ENCODE measurements around the gene RPS19.
"Not testable (repeated sequence)": the region's sequence is repeated elsewhere in the genome, so short reads cannot be mapped to it uniquely, and the experiment has no call there.

The RPS19 gene

DNA sequence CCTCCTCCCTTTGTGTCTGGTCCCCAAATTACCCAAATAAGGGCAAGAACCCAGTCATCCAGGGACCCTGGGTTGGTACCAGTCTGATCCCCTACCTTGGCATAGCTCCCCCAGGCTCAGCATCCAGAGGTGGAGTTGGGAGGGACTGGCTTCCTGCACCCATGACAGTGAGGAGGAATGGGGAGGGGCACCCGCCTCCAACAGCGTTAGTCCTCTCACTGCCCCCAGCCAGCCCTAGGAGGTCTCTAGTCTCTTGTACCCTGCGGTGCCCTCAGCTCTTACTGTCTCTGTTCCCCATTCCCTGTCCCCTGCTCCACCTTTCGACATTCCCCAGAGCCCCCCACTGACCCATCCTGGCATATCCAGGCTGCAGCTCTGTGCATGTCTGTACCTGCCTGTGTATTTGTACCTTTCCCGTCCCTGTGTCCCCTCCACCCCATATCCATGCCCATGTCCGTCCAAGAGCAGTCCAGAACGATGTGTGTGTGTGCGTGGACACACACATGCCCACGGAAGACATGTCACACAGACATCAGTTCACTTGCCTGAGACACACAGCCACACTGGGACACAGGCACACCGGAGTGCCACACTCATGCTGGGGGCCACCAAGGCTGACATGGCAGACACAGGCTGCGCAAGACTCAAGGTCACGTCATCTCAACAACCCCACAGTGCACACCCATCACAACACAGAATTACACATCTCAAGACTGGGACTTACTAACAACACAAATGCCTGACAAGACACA lies 50.4 kb downstream of the RPS19 start:
- H3K27ac ChIP-seq (ENCODE audit: low read depth, low read length), result no peak overlapping the region

GRCh38 chr19:41910992-41911888 lies 51.2 kb downstream of the RPS19 start:
- Histone ChIP-seq H3K36me3 (ENCODE audit: insufficient read depth, low read length) (no peaks in the 10 kb centered on the region), H3K4me1 (ENCODE audit: control insufficient read depth, insufficient read depth, low read length, unreplicated experiment) (no peaks in the 10 kb centered on the region), H3K79me2 (ENCODE audit: control insufficient read depth, insufficient read depth, low read length, unreplicated experiment) (no peaks in the 10 kb centered on the region), H3K27me3 (ENCODE audit: insufficient read depth, low read length) (peaks cover 41% of the 10 kb centered on the region), H3K4me3 (ENCODE audit: low read depth, low read length) (no peak overlapping the region), H3K27ac (ENCODE audit: low read depth, low read length) (no peak overlapping the region), H2AFZ (ENCODE audit: low read length, unreplicated experiment) (no peak overlapping the region)

More for the DNA sequence above, 50.4 kb downstream of the RPS19 start:
- H3K79me2 ChIP-seq (ENCODE audit: control insufficient read depth, insufficient read depth, low read length, unreplicated experiment), result no peaks in the 10 kb centered on the region
- peaks cover 32% of the 10 kb centered on the region for H3K27me3 ChIP-seq (ENCODE audit: insufficient read depth, low read length)
- H2AFZ ChIP-seq (ENCODE audit: low read length, unreplicated experiment), result no peak overlapping the region
- no peaks in the 10 kb centered on the region for H3K36me3 ChIP-seq (ENCODE audit: insufficient read depth, low read length)
- H3K4me3 ChIP-seq (ENCODE audit: low read depth, low read length), result no peak overlapping the region
- no peaks in the 10 kb centered on the region for H3K4me1 ChIP-seq (ENCODE audit: control insufficient read depth, insufficient read depth, low read length, unreplicated experiment)

DNA sequence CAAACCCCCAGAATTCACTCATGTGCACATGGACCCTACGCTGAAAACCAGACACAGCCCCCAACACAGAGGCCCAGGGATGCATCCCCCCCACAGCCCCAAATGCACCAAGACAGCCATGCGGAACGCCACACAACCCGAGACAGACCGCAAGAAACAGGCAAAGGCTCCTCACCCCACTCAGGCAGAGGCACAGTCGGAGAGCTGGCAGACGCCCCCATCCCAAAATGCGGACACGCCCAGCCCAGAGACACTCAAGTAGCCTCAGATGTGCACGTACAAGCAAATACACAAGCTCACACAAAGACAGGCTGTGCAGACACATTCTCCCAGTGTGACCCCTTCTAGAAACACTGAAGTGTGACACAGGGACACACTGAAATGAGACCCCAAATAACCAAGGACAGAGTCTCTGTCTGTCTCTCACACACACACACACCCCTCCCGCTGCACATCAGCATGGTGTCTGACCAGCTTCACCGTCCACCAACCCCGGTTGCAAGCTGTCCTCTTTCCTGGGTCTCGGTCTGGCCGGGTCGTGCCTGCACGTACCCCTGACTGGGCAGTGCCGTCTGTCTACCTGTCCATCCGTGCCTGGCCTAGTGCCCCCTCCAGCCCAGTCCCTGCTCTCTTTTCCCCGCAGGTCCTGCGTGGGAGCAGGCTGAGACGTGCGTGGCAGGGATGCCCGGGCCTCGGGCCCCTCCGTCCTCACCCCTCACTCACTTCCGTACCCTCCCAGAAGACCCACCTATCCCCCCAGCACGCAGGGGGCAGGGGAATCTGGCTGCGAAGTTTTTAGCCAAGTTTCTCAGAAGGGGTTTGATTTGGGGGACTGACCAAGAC lies 52.1 kb downstream of the RPS19 start:
- no peaks in the 10 kb centered on the region for H3K36me3 ChIP-seq (ENCODE audit: insufficient read depth, low read length)
- H2AFZ ChIP-seq (ENCODE audit: low read length, unreplicated experiment), result no peak overlapping the region
- H3K27ac ChIP-seq (ENCODE audit: low read depth, low read length), result no peak overlapping the region
- peaks cover 49% of the 10 kb centered on the region for H3K27me3 ChIP-seq (ENCODE audit: insufficient read depth, low read length)
- no peaks in the 10 kb centered on the region for H3K79me2 ChIP-seq (ENCODE audit: control insufficient read depth, insufficient read depth, low read length, unreplicated experiment)
- no peak overlapping the region for H3K4me3 ChIP-seq (ENCODE audit: low read depth, low read length)
- H3K4me1 ChIP-seq (ENCODE audit: control insufficient read depth, insufficient read depth, low read length, unreplicated experiment), result no peaks in the 10 kb centered on the region

DNA sequence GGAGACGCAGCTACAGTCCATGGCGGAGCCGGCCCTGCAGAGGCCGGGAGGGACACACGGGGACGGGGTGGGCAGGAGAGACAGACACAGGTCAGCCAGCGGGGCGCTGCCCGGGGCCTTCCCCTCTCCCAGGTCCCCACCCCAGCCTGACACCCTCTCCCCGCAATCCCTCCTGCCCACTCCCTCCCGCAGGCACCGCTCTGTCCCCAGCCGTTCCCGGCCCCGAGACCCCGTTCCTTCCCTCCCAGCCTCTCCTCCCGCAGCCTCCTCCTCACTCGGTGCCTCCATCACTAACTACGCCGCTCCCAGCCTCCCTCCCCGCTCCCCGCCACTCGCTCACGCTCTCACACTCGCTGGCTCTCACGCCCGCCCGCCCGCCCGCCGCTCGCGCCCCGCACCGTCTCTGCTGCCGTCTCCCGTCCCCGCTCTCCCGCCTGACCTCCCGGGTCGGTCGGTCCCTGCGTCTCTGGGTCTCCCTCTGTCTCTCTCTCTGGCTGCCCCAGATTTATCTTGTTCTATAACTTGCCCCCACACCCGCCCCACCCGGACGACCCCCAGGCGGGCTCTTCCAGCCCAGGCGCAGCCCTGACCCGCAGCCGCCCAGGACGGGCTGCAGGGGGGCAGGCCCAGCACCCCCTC lies 53.0 kb downstream of the RPS19 start:
- Histone ChIP-seq H3K27me3 (ENCODE audit: insufficient read depth, low read length) (peaks cover 51% of the 10 kb centered on the region), H3K4me3 (ENCODE audit: low read depth, low read length) (no peak overlapping the region), H3K4me1 (ENCODE audit: control insufficient read depth, insufficient read depth, low read length, unreplicated experiment) (no peaks in the 10 kb centered on the region), H2AFZ (ENCODE audit: low read length, unreplicated experiment) (no peak overlapping the region), H3K27ac (ENCODE audit: low read depth, low read length) (no peak overlapping the region), H3K36me3 (ENCODE audit: insufficient read depth, low read length) (no peaks in the 10 kb centered on the region), H3K79me2 (ENCODE audit: control insufficient read depth, insufficient read depth, low read length, unreplicated experiment) (no peaks in the 10 kb centered on the region)

GRCh38 chr19:41913538-41914423 lies 53.7 kb downstream of the RPS19 start:
- H2AFZ ChIP-seq (ENCODE audit: low read length, unreplicated experiment), result no peak overlapping the region
- H3K27ac ChIP-seq (ENCODE audit: low read depth, low read length), result no peak overlapping the region
- peaks cover 51% of the 10 kb centered on the region for H3K27me3 ChIP-seq (ENCODE audit: insufficient read depth, low read length)
- no peaks in the 10 kb centered on the region for H3K79me2 ChIP-seq (ENCODE audit: control insufficient read depth, insufficient read depth, low read length, unreplicated experiment)
- H3K36me3 ChIP-seq (ENCODE audit: insufficient read depth, low read length), result no peaks in the 10 kb centered on the region
- no peak overlapping the region for H3K4me3 ChIP-seq (ENCODE audit: low read depth, low read length)
- no peaks in the 10 kb centered on the region for H3K4me1 ChIP-seq (ENCODE audit: control insufficient read depth, insufficient read depth, low read length, unreplicated experiment)

DNA sequence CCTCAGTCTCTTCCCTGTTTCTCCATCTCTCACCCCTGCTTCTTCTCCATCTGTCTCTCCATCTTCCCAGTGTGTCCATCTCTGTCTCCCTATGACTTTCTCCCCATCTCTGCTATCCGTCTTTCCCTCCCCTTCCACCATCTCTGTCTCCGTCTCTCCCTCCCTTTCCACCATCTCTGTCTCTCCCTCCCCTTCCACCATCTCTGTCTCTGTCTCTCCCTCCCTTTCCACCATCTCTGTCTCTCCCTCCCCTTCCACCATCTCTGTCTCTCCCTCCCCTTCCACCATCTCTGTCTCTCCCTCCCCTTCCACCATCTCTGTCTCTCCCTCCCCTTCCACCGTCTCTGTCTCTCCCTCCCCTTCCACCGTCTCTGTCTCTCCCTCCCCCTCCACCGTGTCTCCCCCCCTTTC lies 54.4 kb downstream of the RPS19 start:
- not testable (repeated sequence) for H3K79me2 ChIP-seq (ENCODE audit: control insufficient read depth, insufficient read depth, low read length, unreplicated experiment); H3K36me3 ChIP-seq (ENCODE audit: insufficient read depth, low read length); H2AFZ ChIP-seq (ENCODE audit: low read length, unreplicated experiment); H3K4me1 ChIP-seq (ENCODE audit: control insufficient read depth, insufficient read depth, low read length, unreplicated experiment); H3K4me3 ChIP-seq (ENCODE audit: low read depth, low read length); H3K27ac ChIP-seq (ENCODE audit: low read depth, low read length)
- peaks cover 51% of the 10 kb centered on the region for H3K27me3 ChIP-seq (ENCODE audit: insufficient read depth, low read length)

- no peaks in the 10 kb centered on the region for H3K4me1 ChIP-seq (ENCODE audit: control insufficient read depth, insufficient read depth, low read length, unreplicated experiment)
- no peaks in the 10 kb centered on the region for H3K36me3 ChIP-seq (ENCODE audit: insufficient read depth, low read length)
- H3K4me3 ChIP-seq (ENCODE audit: low read depth, low read length), result peak overlapping the region; percentile 53; the same call in 1 of the 2 replicates
- H3K27ac ChIP-seq (ENCODE audit: low read depth, low read length), result no peak overlapping the region
- H2AFZ ChIP-seq (ENCODE audit: low read length, unreplicated experiment), result no peak overlapping the region
- H3K27me3 ChIP-seq (ENCODE audit: insufficient read depth, low read length), result peaks cover 51% of the 10 kb centered on the region
- H3K79me2 ChIP-seq (ENCODE audit: control insufficient read depth, insufficient read depth, low read length, unreplicated experiment), result no peaks in the 10 kb centered on the region
These were observed 55.1 kb downstream of the RPS19 start for GRCh38 chr19:41915021-41915775.

DNA sequence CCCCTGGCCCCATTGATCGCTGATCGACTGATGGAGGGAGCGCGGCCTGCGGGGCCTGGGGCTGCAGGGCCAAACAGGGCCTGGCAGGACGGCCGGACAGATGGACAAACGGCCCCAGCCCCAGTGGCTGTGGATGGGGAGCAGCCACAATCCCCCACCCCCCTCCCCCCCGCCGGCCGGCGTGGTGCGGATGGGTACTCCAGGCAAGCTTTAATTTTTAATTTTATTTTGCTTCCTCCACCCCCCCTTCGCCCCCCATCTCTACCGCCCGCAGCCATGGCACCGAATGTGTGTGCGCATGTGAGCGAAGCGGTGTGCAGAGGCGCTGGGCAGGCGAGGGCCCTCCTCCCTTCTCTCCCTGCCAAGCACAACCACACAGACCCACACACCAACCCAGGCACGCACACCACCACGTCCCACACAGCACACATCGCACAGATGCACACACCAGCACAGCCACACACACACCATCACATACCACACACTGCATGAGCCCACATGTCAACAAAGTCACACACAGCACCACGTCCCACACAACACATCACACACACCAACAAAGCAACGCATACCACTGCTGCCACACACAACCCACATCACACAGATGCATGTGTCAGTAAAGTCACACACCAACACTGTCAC lies 55.8 kb downstream of the RPS19 start:
- no peak overlapping the region for H3K27ac ChIP-seq (ENCODE audit: low read depth, low read length)
- H3K27me3 ChIP-seq (ENCODE audit: insufficient read depth, low read length), result peaks cover 54% of the 10 kb centered on the region
- H3K4me3 ChIP-seq (ENCODE audit: low read depth, low read length), result no peak overlapping the region
- H2AFZ ChIP-seq (ENCODE audit: low read length, unreplicated experiment), result no peak overlapping the region
- no peaks in the 10 kb centered on the region for H3K79me2 ChIP-seq (ENCODE audit: control insufficient read depth, insufficient read depth, low read length, unreplicated experiment)
- H3K4me1 ChIP-seq (ENCODE audit: control insufficient read depth, insufficient read depth, low read length, unreplicated experiment), result no peaks in the 10 kb centered on the region
- no peaks in the 10 kb centered on the region for H3K36me3 ChIP-seq (ENCODE audit: insufficient read depth, low read length)

GRCh38 chr19:41917676-41918075 lies 57.6 kb downstream of the RPS19 start:
- no peaks in the 10 kb centered on the region for H3K36me3 ChIP-seq (ENCODE audit: insufficient read depth, low read length)
- no peak overlapping the region for H3K4me3 ChIP-seq (ENCODE audit: low read depth, low read length)
- no peaks in the 10 kb centered on the region for H3K79me2 ChIP-seq (ENCODE audit: control insufficient read depth, insufficient read depth, low read length, unreplicated experiment)
- no peaks in the 10 kb centered on the region for H3K4me1 ChIP-seq (ENCODE audit: control insufficient read depth, insufficient read depth, low read length, unreplicated experiment)
- no peak overlapping the region for H2AFZ ChIP-seq (ENCODE audit: low read length, unreplicated experiment)
- no peak overlapping the region for H3K27ac ChIP-seq (ENCODE audit: low read depth, low read length)
- H3K27me3 ChIP-seq (ENCODE audit: insufficient read depth, low read length), result peaks cover 60% of the 10 kb centered on the region
